SK-N-SH treated with all-trans-retinoic acid at 6 μM for 48 hours (cell line): Measurements from ENCODE around the gene LRRC8C.

Source experiments
- ESRRG ChIP-seq: fragments of 250-450 bp; sonication (Bioruptor Pico); IDR thresholded peaks from 2 replicates; pipeline ENCODE4 v1.6.1; 2021; ENCODE audit warnings: mild to moderate bottlenecking
- ISL1 ChIP-seq: fragments of 250-450 bp; sonication (Bioruptor Pico); IDR thresholded peaks from 2 replicates; pipeline ENCODE4 v2.1.2; 2022; ENCODE audit warnings: mild to moderate bottlenecking, moderate library complexity
- TF ChIP-seq, protein P1 (sequence below): fragments of 250-450 bp; sonication (Bioruptor Pico); IDR thresholded peaks from 2 replicates; pipeline ENCODE4 v1.5.0; 2020; ENCODE audit warnings: mild to moderate bottlenecking, moderate library complexity

DNA sequence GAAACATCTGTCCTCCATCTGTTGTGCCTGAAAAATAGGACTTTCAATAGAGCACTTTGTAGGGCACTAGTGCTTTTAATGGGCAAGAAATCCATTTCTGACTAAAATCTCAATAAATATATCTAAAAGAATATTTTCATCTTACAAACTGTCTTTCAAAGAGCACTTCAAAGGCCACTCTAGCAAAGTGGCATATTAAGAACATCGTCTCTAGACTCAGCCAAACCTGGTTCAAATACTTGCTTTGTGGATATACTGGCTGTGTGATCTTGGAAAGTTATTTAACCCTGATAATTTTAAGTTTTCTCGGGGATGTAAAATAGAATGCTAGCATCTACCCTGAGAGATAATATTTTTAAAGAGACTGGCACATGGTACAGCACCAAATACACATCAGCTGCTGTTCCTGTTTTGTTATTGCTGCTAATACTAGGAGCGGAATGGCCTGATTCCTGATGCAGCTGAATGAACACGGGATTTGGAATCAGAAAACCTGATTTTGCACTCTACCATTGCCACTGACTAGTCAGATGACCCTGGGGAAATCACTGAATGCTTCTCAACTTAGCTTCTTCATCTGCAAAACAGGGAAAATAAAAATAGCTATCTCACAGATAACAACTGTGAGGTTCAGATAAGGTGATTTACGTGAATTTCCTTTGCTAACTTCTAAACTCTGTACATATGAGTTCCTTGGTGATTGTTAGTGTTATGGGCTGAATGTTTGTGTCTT, 25.2 kb upstream of the LRRC8C start:
- TF ChIP-seq, protein P1, sequence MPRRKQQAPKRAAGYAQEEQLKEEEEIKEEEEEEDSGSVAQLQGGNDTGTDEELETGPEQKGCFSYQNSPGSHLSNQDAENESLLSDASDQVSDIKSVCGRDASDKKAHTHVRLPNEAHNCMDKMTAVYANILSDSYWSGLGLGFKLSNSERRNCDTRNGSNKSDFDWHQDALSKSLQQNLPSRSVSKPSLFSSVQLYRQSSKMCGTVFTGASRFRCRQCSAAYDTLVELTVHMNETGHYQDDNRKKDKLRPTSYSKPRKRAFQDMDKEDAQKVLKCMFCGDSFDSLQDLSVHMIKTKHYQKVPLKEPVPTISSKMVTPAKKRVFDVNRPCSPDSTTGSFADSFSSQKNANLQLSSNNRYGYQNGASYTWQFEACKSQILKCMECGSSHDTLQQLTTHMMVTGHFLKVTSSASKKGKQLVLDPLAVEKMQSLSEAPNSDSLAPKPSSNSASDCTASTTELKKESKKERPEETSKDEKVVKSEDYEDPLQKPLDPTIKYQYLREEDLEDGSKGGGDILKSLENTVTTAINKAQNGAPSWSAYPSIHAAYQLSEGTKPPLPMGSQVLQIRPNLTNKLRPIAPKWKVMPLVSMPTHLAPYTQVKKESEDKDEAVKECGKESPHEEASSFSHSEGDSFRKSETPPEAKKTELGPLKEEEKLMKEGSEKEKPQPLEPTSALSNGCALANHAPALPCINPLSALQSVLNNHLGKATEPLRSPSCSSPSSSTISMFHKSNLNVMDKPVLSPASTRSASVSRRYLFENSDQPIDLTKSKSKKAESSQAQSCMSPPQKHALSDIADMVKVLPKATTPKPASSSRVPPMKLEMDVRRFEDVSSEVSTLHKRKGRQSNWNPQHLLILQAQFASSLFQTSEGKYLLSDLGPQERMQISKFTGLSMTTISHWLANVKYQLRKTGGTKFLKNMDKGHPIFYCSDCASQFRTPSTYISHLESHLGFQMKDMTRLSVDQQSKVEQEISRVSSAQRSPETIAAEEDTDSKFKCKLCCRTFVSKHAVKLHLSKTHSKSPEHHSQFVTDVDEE (CRISPR knock-in tag), result no peak
- TF ChIP-seq ESRRG (CRISPR knock-in tag), result no peak
- no peak for TF ChIP-seq ISL1
